Left lobe of liver (tissue), 2 donors: ENCODE measurements around the gene TAS1R1. TPM values are rescaled to one million over a fixed set of nuclear protein-coding genes. Genes with fewer than 3 reads are reported as not detected.
A peak's percentile ranks its signal among the peaks of the same experiment; 100 is the strongest.

ENCODE experiments used
- ATAC-seq: fragments of 200-7000 bp; cut with Tn5 transposase; one replicate; pipeline ENCODE4 v1.9.1; 2020; ENCODE audit warnings: mild to moderate bottlenecking, moderate library complexity
- DNase-seq: peaks from one replicate; pipeline ENCODE4 v3.0.0-alpha.2; 2020; ENCODE audit warnings: low spot score
- total RNA-seq: library from RNA; stranded (reverse); gene quantifications from one replicate; pipeline ENCODE4 v1.2.1, GENCODE V29; 2021
- donor health status: DM: no; HTN: no; CAD: no; lungs with moderate emphysema.
- donor health status: DM: no; HTN: yes; CAD: no.

The TAS1R1 gene
- 0.05 TPM for total RNA-seq

DNA sequence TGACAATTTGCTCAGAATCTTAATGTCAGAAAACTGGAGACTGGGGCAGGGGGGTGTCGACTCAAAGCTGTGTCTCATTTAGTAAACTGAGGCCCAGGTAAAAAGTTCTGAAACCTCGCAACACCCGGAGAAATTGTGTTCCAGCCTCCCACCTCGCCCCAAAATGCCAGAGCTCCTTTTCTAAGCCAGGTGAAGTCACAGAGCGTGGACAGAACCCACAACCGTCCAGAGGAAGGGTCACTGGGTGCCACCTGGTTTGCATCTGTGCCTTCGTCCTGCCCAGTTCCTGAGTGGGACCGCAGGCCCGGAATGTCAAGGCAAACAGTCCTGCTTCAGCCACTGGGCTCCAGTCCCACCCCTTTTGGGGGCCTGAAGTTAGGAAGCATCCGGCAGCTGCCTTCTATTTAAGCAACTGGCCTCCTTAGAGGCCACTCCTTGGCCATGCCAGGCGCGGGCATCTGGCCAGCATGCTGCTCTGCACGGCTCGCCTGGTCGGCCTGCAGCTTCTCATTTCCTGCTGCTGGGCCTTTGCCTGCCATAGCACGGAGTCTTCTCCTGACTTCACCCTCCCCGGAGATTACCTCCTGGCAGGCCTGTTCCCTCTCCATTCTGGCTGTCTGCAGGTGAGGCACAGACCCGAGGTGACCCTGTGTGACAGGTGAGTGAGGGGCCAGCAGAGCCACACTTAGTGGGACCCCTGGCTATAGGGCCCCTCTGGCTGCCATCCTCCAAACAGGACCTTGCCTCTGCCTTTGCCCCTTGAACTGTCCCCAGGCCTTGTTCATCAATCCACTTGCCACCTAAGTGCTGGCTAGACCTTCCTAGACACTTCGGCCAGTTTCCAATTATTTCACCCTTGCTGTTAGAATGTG is at the start of gene TAS1R1:
TAS1R1 (plus strand) TSS at position 401 of the 872 bp plus-strand sequence; CDS start at position 468, 67 bp downstream.
- DNase-seq (peak; percentile 49), ATAC-seq (no peak)

DNA sequence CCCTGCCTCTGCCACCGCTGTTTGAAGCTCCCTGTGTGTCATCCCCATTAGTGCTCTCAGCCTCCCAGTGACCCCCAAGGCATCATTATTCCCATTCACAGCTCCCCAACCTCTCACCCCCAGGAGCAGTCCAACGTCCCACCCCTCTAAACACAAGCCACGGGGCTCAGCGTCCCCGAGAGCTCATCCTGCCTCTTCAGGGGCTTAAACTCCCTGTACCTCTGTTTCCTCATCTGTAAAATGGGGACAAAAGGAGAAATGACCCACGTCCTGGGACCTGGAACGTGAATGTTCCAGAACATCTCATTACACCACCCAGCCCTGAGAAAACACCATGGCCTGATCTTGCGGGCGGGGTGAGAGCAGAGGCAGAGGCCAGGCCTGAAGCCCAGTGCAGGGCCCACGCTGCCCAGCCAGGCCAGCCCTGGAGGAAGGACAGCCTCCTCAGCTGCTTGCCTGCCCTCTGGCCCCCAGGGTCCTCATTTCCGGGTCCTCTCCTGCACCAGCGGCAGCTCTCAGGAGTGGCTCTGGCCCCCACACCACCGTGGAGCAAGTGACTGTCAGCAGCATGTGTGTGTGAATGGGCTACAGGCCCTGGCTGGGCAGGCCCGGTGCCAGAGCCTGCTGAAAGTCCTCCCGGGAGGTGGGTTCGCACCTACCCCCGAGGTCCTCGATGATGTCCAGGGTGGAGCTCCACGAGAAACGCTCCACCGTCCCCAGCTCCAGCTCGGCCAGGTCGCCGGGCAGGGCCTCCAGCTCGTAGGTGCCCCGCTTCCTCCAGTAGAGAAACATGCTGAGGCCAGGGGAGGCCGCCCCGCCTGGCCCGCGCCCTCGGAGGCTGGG is 49.5 kb upstream of the TAS1R1 start:
- DNase-seq: no peak
- ATAC-seq: no peak

DNA sequence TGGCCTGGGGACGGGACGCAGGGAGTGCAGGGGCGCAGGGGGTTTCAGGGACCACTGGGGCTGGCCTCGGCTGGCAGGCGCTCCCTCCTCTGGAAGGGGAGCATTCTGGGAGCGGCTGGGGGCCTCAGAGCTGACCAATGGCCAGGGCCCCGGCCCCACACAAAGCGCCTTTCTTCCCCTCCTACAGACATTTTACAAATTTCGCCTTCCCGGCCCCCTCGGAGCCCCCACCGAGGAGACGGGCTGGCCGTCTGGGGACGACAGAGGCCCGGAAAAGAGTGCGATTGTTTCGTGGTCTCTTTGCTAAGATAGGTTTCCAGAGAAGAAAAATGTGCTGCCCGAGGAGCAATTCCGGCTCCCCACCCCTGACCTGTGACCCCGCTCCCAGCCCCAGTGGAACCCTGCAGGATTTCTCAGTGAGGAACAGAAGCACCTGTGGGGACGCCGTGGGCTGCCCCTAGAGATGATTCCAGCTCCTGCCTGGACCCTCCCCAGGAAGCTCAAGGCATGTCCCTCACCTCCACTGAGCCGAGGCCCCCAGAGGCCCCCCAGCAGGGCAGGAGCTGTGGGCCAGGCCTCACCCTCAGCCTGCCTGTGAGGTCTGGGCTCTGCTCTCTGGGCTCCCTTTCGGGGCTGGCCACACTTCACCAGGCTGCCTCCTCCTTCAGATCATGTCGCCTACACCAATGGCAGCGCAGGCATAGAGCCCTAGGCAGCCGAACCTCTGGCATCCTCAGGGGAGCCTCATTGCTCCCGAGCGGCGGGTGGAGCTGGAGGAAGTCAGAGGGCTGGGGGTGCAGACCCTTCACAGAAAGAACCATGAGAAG is 48.7 kb upstream of the TAS1R1 start:
- ATAC-seq (no peak), DNase-seq (no peak)

DNA sequence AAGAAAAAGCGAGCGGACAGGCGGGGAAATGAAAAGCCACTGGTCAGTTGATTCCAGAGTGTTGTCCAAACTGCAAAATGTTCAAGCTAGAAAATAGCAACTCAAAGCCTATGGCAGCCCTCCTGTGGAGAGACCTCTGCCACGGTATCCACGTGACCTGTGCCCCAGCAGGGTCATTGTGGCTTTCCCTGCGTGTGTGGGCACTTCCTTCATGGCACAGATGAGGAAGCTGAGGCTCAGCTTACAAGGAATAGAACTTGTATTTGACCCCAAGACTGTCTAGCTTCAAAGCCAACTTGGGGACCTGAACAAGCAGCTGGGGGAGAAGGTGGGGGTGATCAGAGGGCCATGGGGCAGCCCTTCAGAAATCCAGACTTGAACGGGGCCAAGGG is 48.1 kb upstream of the TAS1R1 start:
- DNase-seq: no peak
- no peak for ATAC-seq

DNA sequence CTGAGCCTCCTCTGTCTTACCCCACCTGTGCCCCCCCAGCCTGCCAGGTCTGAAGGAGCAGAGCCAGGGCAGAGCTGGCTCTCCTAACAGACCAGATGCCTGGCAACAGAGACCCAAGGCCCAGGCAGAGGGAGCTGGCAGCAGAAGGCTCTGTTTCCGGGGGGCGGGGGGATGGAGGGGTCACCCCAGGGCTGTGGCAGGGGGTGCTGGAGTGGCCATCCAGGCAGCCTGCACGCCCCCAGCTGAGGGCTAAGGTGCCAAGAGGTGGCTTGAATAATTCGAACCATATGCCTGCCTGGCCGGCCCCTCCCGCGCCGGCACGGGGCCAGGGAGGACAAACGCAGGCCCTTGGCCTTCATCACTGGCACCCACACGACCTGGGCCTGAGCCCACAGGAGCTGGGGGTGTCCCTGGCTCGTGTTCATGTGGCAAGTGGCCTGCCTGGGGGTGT is 47.6 kb upstream of the TAS1R1 start:
- ATAC-seq: no peak
- no peak for DNase-seq

DNA sequence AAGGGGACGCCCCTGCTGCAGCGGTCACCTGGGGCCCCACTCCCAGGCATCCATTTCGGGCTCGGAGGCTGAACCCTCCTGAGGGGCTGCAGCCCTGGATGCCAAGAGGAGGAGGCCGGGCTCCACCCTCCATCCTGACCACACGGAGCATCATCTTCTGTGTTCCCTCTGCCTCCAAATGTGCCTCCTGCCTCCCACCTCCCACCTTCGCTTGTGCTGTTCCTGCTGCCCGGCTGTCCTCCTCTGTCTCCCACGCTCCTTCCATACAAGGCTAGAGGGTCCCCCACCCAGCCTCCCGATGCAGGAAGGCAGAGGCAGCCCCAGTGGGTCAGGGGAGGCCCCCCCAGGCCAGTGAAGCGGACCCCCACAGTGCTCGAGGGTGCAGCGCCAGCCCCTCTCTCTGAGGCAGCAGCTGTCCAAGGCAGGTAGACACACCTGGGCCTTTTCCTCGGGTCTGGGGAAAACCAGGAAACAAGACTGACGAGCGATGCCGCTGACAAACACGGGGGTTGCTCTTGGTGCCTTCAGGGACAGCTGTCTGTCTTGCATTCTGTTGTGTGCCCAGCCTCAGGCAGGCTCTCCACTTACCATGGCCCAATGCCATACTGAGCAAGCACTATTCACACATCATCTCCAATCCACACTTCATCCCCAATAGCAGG is 46.8 kb upstream of the TAS1R1 start:
- no peak for DNase-seq

DNA sequence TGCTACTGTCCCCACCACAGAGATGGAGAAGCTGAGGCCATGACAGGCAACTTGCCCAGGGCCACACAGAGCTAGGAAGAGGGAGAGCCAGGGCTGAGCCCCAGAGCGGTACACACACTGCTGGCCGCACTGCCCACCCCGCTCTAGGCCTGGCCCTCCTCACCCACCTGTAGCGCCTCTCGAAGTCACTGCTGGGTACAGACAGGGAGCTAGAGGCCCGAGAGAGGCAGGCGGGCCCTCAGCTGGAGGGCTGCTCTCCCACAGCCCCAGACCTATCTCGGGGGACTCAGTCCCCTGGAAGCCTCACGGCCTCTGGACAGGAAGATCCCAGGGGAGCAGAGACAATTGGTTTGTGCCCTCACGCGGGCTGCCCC is 46.3 kb upstream of the TAS1R1 start:
- no peak for DNase-seq
- ATAC-seq: no peak

More for the DNA sequence above, 46.8 kb upstream of the TAS1R1 start:
- ATAC-seq: no peak

DNA sequence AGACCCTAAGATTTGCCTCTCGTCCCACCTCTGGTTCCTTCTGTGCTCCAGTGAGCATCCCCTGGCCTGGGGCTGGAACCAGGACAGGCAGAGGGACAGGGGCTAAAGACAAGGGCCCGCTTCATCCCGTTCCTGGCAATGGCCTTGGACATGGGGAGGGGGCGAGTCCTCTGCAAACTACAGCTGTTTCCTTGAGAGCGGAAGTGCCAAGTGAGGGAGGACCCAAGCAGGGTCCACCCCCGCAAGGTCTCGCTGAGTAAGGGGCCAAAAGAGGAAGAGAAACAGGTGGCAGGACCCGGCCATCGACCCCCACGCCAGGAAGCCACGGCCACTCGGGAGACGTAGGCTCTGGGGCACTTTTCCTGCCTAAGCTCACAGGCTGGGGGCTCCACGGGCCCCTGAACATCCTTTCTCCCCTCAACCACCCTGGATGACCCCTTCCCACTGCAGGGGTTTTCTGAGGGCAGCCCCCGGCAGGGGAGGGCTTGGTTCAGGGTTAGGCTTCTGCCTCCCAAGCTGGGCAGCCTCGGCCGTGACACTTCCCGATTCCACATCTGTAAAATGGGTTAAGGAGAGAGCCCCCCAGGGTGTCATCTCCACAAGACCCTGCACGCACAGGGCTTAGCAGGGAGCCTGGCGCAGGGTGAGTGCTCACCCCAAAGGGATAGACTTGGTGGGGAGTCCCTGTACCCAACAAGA is 45.7 kb upstream of the TAS1R1 start:
- DNase-seq: no peak
- no peak for ATAC-seq

DNA sequence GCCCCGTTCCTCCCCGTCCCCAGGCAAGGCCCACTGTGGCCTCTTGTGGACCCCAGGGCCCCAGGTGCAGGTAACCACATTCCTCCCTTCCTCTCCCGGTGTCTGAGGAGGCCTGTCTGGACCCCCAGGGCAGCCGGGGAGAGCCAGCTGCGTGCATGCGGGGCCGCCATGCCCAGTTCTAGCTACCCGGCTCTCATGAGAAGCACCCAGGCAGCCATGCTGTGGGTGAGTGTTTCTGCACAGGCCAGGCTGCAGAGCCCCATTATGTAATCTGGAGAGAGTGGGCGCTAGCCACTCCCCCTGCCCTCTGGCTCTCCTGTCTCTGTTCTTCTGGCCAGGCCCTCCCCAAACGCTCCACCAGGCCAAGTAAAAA is 45.2 kb upstream of the TAS1R1 start:
- peak; percentile 52 for ATAC-seq
- no peak for DNase-seq

DNA sequence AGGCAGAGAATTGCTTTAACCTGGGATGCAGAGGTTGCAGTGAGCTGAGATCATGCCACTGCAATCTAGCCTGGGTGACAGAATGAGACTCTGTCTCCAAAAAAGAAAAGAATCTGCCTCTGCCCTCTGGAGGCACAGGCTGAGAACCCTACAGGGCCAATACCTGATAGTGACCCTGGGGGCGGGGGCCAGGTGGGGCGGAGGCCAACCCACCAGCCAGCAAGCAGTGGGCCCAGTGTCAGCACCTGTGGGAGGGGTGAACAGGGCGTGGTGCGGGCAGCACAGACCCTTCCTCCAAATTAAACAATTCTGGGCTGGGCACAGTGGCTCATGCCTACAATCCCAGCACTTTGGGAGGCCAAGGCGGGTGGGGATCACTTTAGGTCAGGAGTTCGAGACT is 44.6 kb upstream of the TAS1R1 start:
- ATAC-seq (no peak), DNase-seq (no peak)

DNA sequence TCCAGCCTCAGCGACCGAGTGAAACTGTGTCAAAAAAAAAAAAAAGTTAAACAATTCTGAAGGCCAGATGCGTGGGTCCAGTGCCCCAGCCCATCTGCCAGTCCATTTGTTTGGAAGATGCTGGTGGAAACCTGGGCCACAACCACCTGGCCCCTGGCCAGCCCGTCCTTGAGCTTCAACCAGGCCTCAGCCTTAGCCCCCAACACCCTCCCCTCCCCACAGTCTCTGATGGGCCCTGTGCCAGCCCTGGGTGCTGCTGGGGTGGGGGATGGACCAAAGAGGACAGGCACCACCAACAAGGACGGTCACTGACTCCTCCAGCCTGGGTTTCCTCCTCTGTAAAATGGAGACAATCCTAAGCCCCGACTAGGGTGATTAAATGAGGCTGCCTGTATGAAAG is 44.1 kb upstream of the TAS1R1 start:
- no peak for ATAC-seq
- no peak for DNase-seq

DNA sequence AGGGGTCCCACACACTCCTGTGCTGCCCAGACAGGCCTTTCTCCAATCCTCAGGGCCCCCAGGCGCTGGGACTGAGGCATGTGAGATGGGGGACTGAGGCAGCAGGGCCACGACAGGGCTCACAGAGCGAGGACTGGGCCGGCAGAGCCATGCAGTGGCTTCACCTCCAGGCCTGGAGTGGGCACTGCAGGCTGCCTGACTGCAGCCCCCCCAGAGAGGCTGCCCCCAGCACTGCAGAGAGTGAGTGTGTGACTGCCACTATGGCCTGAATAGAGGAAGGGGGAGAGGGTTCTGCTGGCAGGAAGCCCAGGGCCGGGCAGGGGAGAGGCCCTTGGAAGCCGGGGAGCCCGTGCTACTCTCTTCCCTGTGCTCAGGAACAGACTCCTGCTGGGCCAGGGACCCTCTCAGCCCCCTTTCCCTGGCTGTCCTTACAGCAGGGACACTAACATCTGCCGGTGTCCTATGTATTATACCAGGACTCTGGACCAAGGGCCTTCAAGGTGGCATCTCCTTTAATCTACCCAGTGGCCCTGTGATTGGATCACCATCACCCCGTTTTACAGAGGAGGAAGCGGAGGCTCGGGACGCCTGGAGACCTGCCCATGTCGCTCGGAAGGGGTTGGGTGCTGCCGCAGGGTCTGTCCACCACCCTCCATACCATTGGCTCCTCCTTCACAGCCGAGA is 43.4 kb upstream of the TAS1R1 start:
- ATAC-seq: no peak
- DNase-seq: no peak

DNA sequence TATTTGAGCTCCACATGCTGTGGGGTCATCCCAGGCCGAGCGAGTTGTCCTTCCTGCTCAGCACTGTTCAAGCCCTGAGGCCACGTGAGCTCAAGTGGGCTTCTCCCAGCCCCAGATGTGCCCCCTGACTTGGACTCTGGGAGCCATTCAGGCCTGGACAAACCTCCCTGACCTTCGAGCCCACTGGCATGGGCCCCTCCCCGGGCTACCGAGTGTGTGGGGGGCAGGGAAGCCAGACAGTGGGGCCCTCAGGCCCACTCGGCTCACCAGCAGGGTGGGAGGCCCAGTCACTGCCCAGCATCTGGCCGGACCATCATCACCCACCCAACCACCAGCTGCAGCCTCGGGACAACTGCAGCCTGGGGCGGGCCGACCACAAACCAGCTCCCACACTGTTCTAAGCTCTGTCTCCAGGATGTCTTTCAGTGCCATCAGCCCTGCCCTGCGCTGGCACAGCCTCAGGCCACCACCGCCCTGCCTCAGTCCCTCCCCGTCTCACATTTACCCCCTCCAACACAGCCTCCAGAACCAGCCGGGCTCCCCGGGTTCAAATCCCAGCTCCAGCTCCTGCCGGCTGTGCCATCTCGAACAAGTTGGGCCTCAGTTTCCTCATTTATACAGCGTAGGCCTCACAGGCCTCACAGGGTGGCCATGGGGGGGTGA is 42.7 kb upstream of the TAS1R1 start:
- ATAC-seq: no peak
- DNase-seq: no peak

DNA sequence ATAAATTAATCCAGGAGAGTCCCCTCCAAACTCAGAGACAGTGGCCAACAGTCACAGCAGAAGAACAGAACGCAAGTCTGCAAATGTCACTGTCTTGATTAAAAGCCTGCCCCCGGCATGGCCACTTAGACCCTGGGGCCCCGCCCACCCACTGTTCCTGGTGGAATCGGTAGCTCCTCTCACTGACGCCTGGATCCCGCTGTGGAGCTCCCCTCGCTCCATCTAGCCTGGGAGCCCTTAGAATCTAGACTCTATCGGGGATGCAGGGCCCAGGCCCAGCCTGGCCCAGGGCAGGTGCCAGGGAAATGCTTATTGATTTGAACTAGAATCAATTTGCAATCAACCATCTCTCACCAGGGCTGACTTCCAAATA is 42.2 kb upstream of the TAS1R1 start:
- ATAC-seq: no peak
- no peak for DNase-seq

DNA sequence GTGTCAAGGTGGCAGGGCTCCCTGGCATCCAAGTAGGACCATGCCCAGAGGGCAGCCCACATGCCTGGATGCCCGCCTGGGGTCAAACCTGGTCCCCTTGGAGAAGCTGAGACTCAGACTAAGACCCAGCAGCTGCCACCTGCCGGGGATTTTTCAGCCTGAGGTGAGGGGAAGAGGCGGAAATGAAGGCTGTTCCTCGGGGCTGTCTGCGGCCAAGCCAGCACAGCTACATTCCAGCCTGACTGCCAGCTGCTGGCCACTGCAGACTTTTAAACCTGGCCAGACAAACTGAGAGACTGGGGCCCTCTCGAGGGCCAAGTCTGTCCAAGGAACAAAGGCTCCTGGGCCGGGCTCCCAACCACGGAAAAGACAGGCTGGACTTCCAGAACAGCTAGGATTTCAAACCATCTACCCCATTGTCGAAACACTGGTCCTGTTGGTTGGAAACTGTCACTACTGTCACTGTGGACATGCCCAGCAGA is 41.7 kb upstream of the TAS1R1 start:
- DNase-seq (no peak), ATAC-seq (no peak)

DNA sequence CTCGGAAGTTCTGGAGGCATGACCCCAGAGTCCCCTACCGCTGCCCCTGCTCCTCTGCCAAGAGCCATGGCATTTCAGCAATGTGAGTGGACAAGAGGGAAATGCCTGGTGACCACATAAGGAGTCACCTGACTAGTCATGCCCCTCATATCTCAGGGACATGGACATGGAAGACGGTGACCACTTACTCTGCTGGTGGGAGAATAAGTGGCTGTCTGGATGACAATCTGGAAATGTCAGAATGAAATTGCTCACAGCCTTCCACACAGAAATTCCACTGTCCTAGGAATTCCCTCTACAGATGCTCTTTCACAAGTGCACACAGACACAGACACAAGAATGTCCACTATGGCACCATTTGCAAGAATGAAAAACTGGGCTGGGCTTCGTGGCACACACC is 39.3 kb upstream of the TAS1R1 start:
- DNase-seq (no peak), ATAC-seq (no peak)

DNA sequence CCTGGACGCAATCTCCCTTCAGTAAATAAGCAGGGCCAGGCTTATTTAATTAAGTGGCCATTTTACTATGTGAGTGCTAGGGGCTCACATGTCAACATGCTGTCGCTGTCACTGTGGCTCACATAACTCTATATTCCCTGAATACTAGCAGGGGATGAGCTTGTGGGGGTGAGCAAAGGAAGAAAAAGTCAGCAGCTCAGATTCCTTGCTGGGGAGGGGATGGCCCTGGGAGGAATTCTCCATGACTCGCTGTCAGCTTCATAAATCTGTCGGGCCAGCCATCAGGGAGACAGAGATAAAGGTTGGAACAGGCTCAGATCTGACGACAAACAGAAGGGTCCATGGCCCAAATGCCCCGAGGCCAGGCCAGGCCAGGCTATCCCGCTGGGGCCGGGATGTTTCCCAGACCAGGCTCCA is 37.7 kb upstream of the TAS1R1 start:
- DNase-seq (no peak), ATAC-seq (no peak)

DNA sequence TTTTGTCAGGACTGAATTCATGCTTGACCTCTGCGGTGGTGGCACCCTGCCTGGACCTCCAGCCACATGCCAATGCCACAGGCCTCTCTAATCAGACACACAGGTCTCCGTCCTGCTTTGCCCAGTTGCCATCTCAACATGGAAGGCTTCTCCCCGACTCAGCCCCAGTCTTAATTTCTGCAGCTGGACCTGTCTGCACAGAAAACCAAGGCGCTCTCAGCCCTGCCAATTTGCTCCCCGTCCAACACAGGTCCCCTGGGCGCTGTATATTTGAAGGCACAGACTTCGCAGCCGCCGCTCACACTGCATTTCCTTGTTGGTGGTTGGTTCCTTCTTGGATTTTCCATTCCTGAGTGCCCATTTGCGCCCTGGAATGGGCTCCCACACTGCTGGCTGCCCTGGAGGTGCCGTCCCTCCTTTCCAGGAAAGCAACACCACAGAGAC is 35.6 kb upstream of the TAS1R1 start:
- peak; percentile 42 for ATAC-seq
- no peak for DNase-seq
